ENCODE results near the gene ANKIB1. TPM values are rescaled to one million over a fixed set of nuclear protein-coding genes. Genes with fewer than 3 reads are reported as not detected.

The ANKIB1 gene
- total RNA-seq, result 10 to 100 TPM; 73.0 to 81.6 TPM
- polyA plus RNA-seq (ENCODE audit: insufficient read length in 2 of 2), result 10 to 100 TPM; 42.2 to 61.9 TPM
- long read RNA-seq, donor 1, full-length matches to known transcripts, result 4 of 9 reads
- long read RNA-seq, donor 1, partial matches to known transcripts, result 5 of 9 reads
- long read RNA-seq, donor 1, other reads (novel, unspliced or antisense), result 0 of 9 reads
- long read RNA-seq, donor 2, full-length matches to known transcripts, result 1 of 7 reads
- long read RNA-seq, donor 2, partial matches to known transcripts, result 6 of 7 reads
- long read RNA-seq, donor 2, other reads (novel, unspliced or antisense), result 0 of 7 reads
- long read RNA-seq, donor 3, full-length matches to known transcripts, result 1 of 1 reads
- long read RNA-seq, donor 3, partial matches to known transcripts, result 0 of 1 reads
- long read RNA-seq, donor 3, other reads (novel, unspliced or antisense), result 0 of 1 reads
- long read RNA-seq, donor 4, result 0 reads

- Histone ChIP-seq H3K27me3 (ENCODE audit: control insufficient read depth, insufficient read depth, low read length) (no peaks in the 10 kb centered on the region), H3K4me1 (ENCODE audit: control insufficient read depth, insufficient read depth, low read length) (no peaks in the 10 kb centered on the region), H3K36me3 (ENCODE audit: control insufficient read depth, insufficient read depth, low read length) (peaks cover 2% of the 10 kb centered on the region), H3K27ac (ENCODE audit: low read depth, low read length) (peak within 1 kb of the TSS; percentile 93), H3K9me3 (ENCODE audit: control insufficient read depth, insufficient read depth, low read length) (no peaks in the 10 kb centered on the region), H3K4me3 (ENCODE audit: low read depth, low read length) (peak within 1 kb of the TSS; percentile 96)
- DNase-seq (ENCODE audit: low read depth in 4 of 6, low spot score in 6 of 6), result peak; percentile 77 to 97 (median 86)
- under 1% methylated on average over 70 of the region's 71 CpGs for WGBS (ENCODE audit: insufficient coverage)
Measured at GRCh38 chr7:92245487-92246359, at the start of gene ANKIB1, which contains the start of gene KRIT1. Gene ANKIB1, plus strand, starts transcription at chr7:92245974. Its CDS starts 49,005 bp downstream, at chr7:92294979. Gene KRIT1, minus strand, starts transcription at chr7:92245914. Its CDS starts 3,779 bp downstream, at chr7:92242135.

GRCh38 chr7:92200791-92201190 is 45.0 kb upstream of the ANKIB1 start:
- Histone ChIP-seq H3K36me3 (ENCODE audit: control insufficient read depth, insufficient read depth, low read length) (peaks cover 16% of the 10 kb centered on the region), H3K27ac (ENCODE audit: low read depth, low read length) (no peak overlapping the region), H3K9me3 (ENCODE audit: control insufficient read depth, insufficient read depth, low read length) (no peaks in the 10 kb centered on the region), H3K27me3 (ENCODE audit: control insufficient read depth, insufficient read depth, low read length) (no peaks in the 10 kb centered on the region), H3K4me3 (ENCODE audit: low read depth, low read length) (no peak overlapping the region), H3K4me1 (ENCODE audit: control insufficient read depth, insufficient read depth, low read length) (no peaks in the 10 kb centered on the region)
- WGBS (ENCODE audit: insufficient coverage), result no CpG with 5 or more reads among the region's 1 CpG
- no peak for DNase-seq (ENCODE audit: low read depth in 4 of 6, low spot score in 6 of 6)

- WGBS (ENCODE audit: insufficient coverage), result 100% methylated on average over 3 of the region's 3 CpGs
- H3K27ac ChIP-seq (ENCODE audit: low read depth, low read length), result no peak overlapping the region
- no peak for DNase-seq (ENCODE audit: low read depth in 4 of 6, low spot score in 6 of 6)
- no peaks in the 10 kb centered on the region for H3K4me1 ChIP-seq (ENCODE audit: control insufficient read depth, insufficient read depth, low read length)
- peaks cover 22% of the 10 kb centered on the region for H3K36me3 ChIP-seq (ENCODE audit: control insufficient read depth, insufficient read depth, low read length)
- no peaks in the 10 kb centered on the region for H3K27me3 ChIP-seq (ENCODE audit: control insufficient read depth, insufficient read depth, low read length)
- H3K4me3 ChIP-seq (ENCODE audit: low read depth, low read length), result no peak overlapping the region
- H3K9me3 ChIP-seq (ENCODE audit: control insufficient read depth, insufficient read depth, low read length), result no peaks in the 10 kb centered on the region
Measured at GRCh38 chr7:92205987-92206386, 39.8 kb upstream of the ANKIB1 start.

- no peak overlapping the region for H3K4me3 ChIP-seq (ENCODE audit: low read depth, low read length)
- H3K27ac ChIP-seq (ENCODE audit: low read depth, low read length), result no peak overlapping the region
- no CpG with 5 or more reads among the region's 1 CpG for WGBS (ENCODE audit: insufficient coverage)
- no peaks in the 10 kb centered on the region for H3K27me3 ChIP-seq (ENCODE audit: control insufficient read depth, insufficient read depth, low read length)
- H3K36me3 ChIP-seq (ENCODE audit: control insufficient read depth, insufficient read depth, low read length), result peaks cover 28% of the 10 kb centered on the region
- DNase-seq (ENCODE audit: low read depth in 4 of 6, low spot score in 6 of 6), result no peak
- no peaks in the 10 kb centered on the region for H3K4me1 ChIP-seq (ENCODE audit: control insufficient read depth, insufficient read depth, low read length)
- no peaks in the 10 kb centered on the region for H3K9me3 ChIP-seq (ENCODE audit: control insufficient read depth, insufficient read depth, low read length)
Measured at GRCh38 chr7:92206672-92207071, 39.1 kb upstream of the ANKIB1 start.

- H3K36me3 ChIP-seq (ENCODE audit: control insufficient read depth, insufficient read depth, low read length), result peaks cover 30% of the 10 kb centered on the region
- H3K4me1 ChIP-seq (ENCODE audit: control insufficient read depth, insufficient read depth, low read length), result no peaks in the 10 kb centered on the region
- no peak for DNase-seq (ENCODE audit: low read depth in 4 of 6, low spot score in 6 of 6)
- H3K27ac ChIP-seq (ENCODE audit: low read depth, low read length), result no peak overlapping the region
- H3K4me3 ChIP-seq (ENCODE audit: low read depth, low read length), result no peak overlapping the region
- H3K9me3 ChIP-seq (ENCODE audit: control insufficient read depth, insufficient read depth, low read length), result no peaks in the 10 kb centered on the region
- H3K27me3 ChIP-seq (ENCODE audit: control insufficient read depth, insufficient read depth, low read length), result no peaks in the 10 kb centered on the region
- no CpG with 5 or more reads among the region's 3 CpGs for WGBS (ENCODE audit: insufficient coverage)
Measured at GRCh38 chr7:92221766-92222165, 24.0 kb upstream of the ANKIB1 start.

- Histone ChIP-seq H3K9me3 (ENCODE audit: control insufficient read depth, insufficient read depth, low read length) (no peaks in the 10 kb centered on the region), H3K4me3 (ENCODE audit: low read depth, low read length) (no peak overlapping the region), H3K27me3 (ENCODE audit: control insufficient read depth, insufficient read depth, low read length) (no peaks in the 10 kb centered on the region), H3K36me3 (ENCODE audit: control insufficient read depth, insufficient read depth, low read length) (peaks cover 16% of the 10 kb centered on the region), H3K27ac (ENCODE audit: low read depth, low read length) (no peak overlapping the region), H3K4me1 (ENCODE audit: control insufficient read depth, insufficient read depth, low read length) (no peaks in the 10 kb centered on the region)
- 92% methylated on average over 2 of the region's 4 CpGs for WGBS (ENCODE audit: insufficient coverage)
- DNase-seq (ENCODE audit: low read depth in 4 of 6, low spot score in 6 of 6), result no peak
Measured at GRCh38 chr7:92226981-92227380, 18.8 kb upstream of the ANKIB1 start.

GRCh38 chr7:92228100-92228499 is 17.7 kb upstream of the ANKIB1 start:
- H3K9me3 ChIP-seq (ENCODE audit: control insufficient read depth, insufficient read depth, low read length), result no peaks in the 10 kb centered on the region
- H3K36me3 ChIP-seq (ENCODE audit: control insufficient read depth, insufficient read depth, low read length), result peaks cover 20% of the 10 kb centered on the region
- H3K27me3 ChIP-seq (ENCODE audit: control insufficient read depth, insufficient read depth, low read length), result no peaks in the 10 kb centered on the region
- no peak overlapping the region for H3K4me3 ChIP-seq (ENCODE audit: low read depth, low read length)
- no peak for DNase-seq (ENCODE audit: low read depth in 4 of 6, low spot score in 6 of 6)
- no peaks in the 10 kb centered on the region for H3K4me1 ChIP-seq (ENCODE audit: control insufficient read depth, insufficient read depth, low read length)
- 97% methylated on average over 2 of the region's 2 CpGs for WGBS (ENCODE audit: insufficient coverage)
- H3K27ac ChIP-seq (ENCODE audit: low read depth, low read length), result no peak overlapping the region

GRCh38 chr7:92228742-92229141 is 17.0 kb upstream of the ANKIB1 start:
- H3K27ac ChIP-seq (ENCODE audit: low read depth, low read length), result no peak overlapping the region
- H3K27me3 ChIP-seq (ENCODE audit: control insufficient read depth, insufficient read depth, low read length), result no peaks in the 10 kb centered on the region
- 100% methylated on average over 2 of the region's 2 CpGs for WGBS (ENCODE audit: insufficient coverage)
- H3K4me3 ChIP-seq (ENCODE audit: low read depth, low read length), result no peak overlapping the region
- H3K4me1 ChIP-seq (ENCODE audit: control insufficient read depth, insufficient read depth, low read length), result no peaks in the 10 kb centered on the region
- peaks cover 25% of the 10 kb centered on the region for H3K36me3 ChIP-seq (ENCODE audit: control insufficient read depth, insufficient read depth, low read length)
- DNase-seq (ENCODE audit: low read depth in 4 of 6, low spot score in 6 of 6), result no peak
- H3K9me3 ChIP-seq (ENCODE audit: control insufficient read depth, insufficient read depth, low read length), result no peaks in the 10 kb centered on the region

- Histone ChIP-seq H3K9me3 (ENCODE audit: control insufficient read depth, insufficient read depth, low read length) (no peaks in the 10 kb centered on the region), H3K4me1 (ENCODE audit: control insufficient read depth, insufficient read depth, low read length) (no peaks in the 10 kb centered on the region)
- WGBS (ENCODE audit: insufficient coverage), result 100% methylated on average over 2 of the region's 2 CpGs
Measured at GRCh38 chr7:92230547-92230946, 15.2 kb upstream of the ANKIB1 start.

More at GRCh38 chr7:92230547-92230946, 15.2 kb upstream of the ANKIB1 start:
- Histone ChIP-seq H3K36me3 (ENCODE audit: control insufficient read depth, insufficient read depth, low read length) (peaks cover 20% of the 10 kb centered on the region), H3K27me3 (ENCODE audit: control insufficient read depth, insufficient read depth, low read length) (no peaks in the 10 kb centered on the region), H3K27ac (ENCODE audit: low read depth, low read length) (no peak overlapping the region), H3K4me3 (ENCODE audit: low read depth, low read length) (no peak overlapping the region)
- DNase-seq (ENCODE audit: low read depth in 4 of 6, low spot score in 6 of 6), result no peak

Measured in spinal cord (tissue), 10 donors.